ENCODE results near the gene ARL8A. TPM values are rescaled to one million over a fixed set of nuclear protein-coding genes. Genes with fewer than 3 reads are reported as not detected.

The ARL8A gene
- total RNA-seq, 1 donor from 2014 or later, result 51.9 TPM

GRCh38 chr1:202165942-202166843, 21.7 kb upstream of the ARL8A start:
- peaks cover 52% of the 10 kb centered on the region for H3K4me1 Mint-ChIP-seq
- no peak for DNase-seq
- H3K27me3 Mint-ChIP-seq, result no peaks in the 10 kb centered on the region
- peak overlapping the region; percentile 85 for H3K4me3 Mint-ChIP-seq
- H3K9me3 Mint-ChIP-seq, result no peaks in the 10 kb centered on the region
- H3K27ac Mint-ChIP-seq, result peak overlapping the region; percentile 97
- peaks cover 2% of the 10 kb centered on the region for H3K36me3 Mint-ChIP-seq (ENCODE audit: low read depth)
- intact Hi-C loops (cut with micrococcal nuclease), result loop anchor here (10.0 kb wide), 1 partner anchor 639 kb away; the partner anchor contains the start of gene KDM5B

GRCh38 chr1:202165267-202165941, 20.9 kb upstream of the ARL8A start:
- no peaks in the 10 kb centered on the region for H3K27me3 Mint-ChIP-seq
- no peaks in the 10 kb centered on the region for H3K9me3 Mint-ChIP-seq
- H3K27ac Mint-ChIP-seq, result peak overlapping the region; percentile 97
- DNase-seq, result peak; percentile 79
- H3K36me3 Mint-ChIP-seq (ENCODE audit: low read depth), result peaks cover 6% of the 10 kb centered on the region
- H3K4me3 Mint-ChIP-seq, result peak overlapping the region; percentile 85
- peaks cover 58% of the 10 kb centered on the region for H3K4me1 Mint-ChIP-seq
- intact Hi-C loops (cut with micrococcal nuclease), result loop anchor here (10.0 kb wide), 1 partner anchor 639 kb away; the partner anchor contains the start of gene KDM5B

GRCh38 chr1:202164271-202165037, 19.9 kb upstream of the ARL8A start:
- peak overlapping the region; percentile 97 for H3K27ac Mint-ChIP-seq
- H3K27me3 Mint-ChIP-seq, result no peaks in the 10 kb centered on the region
- intact Hi-C loops (cut with micrococcal nuclease), result loop anchor here (10.0 kb wide), 1 partner anchor 640 kb away; the partner anchor contains the start of gene KDM5B
- no peaks in the 10 kb centered on the region for H3K9me3 Mint-ChIP-seq
- peak overlapping the region; percentile 85 for H3K4me3 Mint-ChIP-seq
- DNase-seq, result peak; percentile 93
- H3K4me1 Mint-ChIP-seq, result peaks cover 61% of the 10 kb centered on the region
- peaks cover 14% of the 10 kb centered on the region for H3K36me3 Mint-ChIP-seq (ENCODE audit: low read depth)

- H3K27ac Mint-ChIP-seq, result peak overlapping the region; percentile 97
- intact Hi-C loops (cut with micrococcal nuclease), result loop anchor here (10.0 kb wide), 1 partner anchor 641 kb away; the partner anchor contains the start of gene KDM5B
- peaks cover 68% of the 10 kb centered on the region for H3K4me1 Mint-ChIP-seq
- no peaks in the 10 kb centered on the region for H3K27me3 Mint-ChIP-seq
- peak overlapping the region; percentile 99 for H3K4me3 Mint-ChIP-seq
- H3K9me3 Mint-ChIP-seq, result no peaks in the 10 kb centered on the region
- peaks cover 23% of the 10 kb centered on the region for H3K36me3 Mint-ChIP-seq (ENCODE audit: low read depth)
- peak; percentile 58 for DNase-seq
Measured at GRCh38 chr1:202163281-202164270, 19.0 kb upstream of the ARL8A start.

- Mint-ChIP-seq H3K4me1 (peaks cover 75% of the 10 kb centered on the region), H3K36me3 (ENCODE audit: low read depth) (peaks cover 30% of the 10 kb centered on the region), H3K27me3 (no peaks in the 10 kb centered on the region), H3K9me3 (no peaks in the 10 kb centered on the region), H3K4me3 (peak overlapping the region; percentile 99), H3K27ac (peak overlapping the region; percentile 97)
- intact Hi-C loops (cut with micrococcal nuclease), result loop anchor here (10.0 kb wide), 1 partner anchor 642 kb away; the partner anchor contains the start of gene KDM5B
- DNase-seq, result peak; percentile 74
Measured at GRCh38 chr1:202162418-202163280, 18.1 kb upstream of the ARL8A start.

- H3K9me3 Mint-ChIP-seq, result no peaks in the 10 kb centered on the region
- no peaks in the 10 kb centered on the region for H3K27me3 Mint-ChIP-seq
- peak; percentile 86 for DNase-seq
- H3K27ac Mint-ChIP-seq, result peak overlapping the region; percentile 97
- H3K4me3 Mint-ChIP-seq, result peak overlapping the region; percentile 99
- intact Hi-C loops (cut with micrococcal nuclease), result loop anchor here (10.0 kb wide), 1 partner anchor 643 kb away; the partner anchor contains the start of gene KDM5B
- H3K36me3 Mint-ChIP-seq (ENCODE audit: low read depth), result peaks cover 35% of the 10 kb centered on the region
- peaks cover 76% of the 10 kb centered on the region for H3K4me1 Mint-ChIP-seq
Measured at GRCh38 chr1:202162047-202162417, 17.5 kb upstream of the ARL8A start.

- Mint-ChIP-seq H3K36me3 (ENCODE audit: low read depth) (peaks cover 40% of the 10 kb centered on the region), H3K27ac (peak overlapping the region; percentile 97), H3K4me1 (peaks cover 71% of the 10 kb centered on the region), H3K9me3 (no peaks in the 10 kb centered on the region), H3K27me3 (no peaks in the 10 kb centered on the region), H3K4me3 (peak overlapping the region; percentile 99)
- peak; percentile 68 for DNase-seq
- intact Hi-C loops (cut with micrococcal nuclease), result loop anchor here (10.0 kb wide), 1 partner anchor 643 kb away; the partner anchor contains the start of gene KDM5B
Measured at GRCh38 chr1:202161151-202162046, 16.9 kb upstream of the ARL8A start.

- Mint-ChIP-seq H3K4me1 (peaks cover 71% of the 10 kb centered on the region), H3K9me3 (no peaks in the 10 kb centered on the region)
Measured at GRCh38 chr1:202160377-202160940, 15.9 kb upstream of the ARL8A start, which contains the start of gene PTPN7. Gene PTPN7 (minus strand): TSS chr1:202160602. CDS start chr1:202159402, 1,200 bp downstream.

GRCh38 chr1:202159534-202160371, 15.2 kb upstream of the ARL8A start:
- Mint-ChIP-seq H3K36me3 (ENCODE audit: low read depth) (peaks cover 56% of the 10 kb centered on the region), H3K9me3 (no peaks in the 10 kb centered on the region), H3K27me3 (no peaks in the 10 kb centered on the region), H3K4me1 (peaks cover 73% of the 10 kb centered on the region), H3K27ac (peak overlapping the region; percentile 97), H3K4me3 (peak overlapping the region; percentile 99)
- intact Hi-C loops (cut with micrococcal nuclease), result loop anchor here (1.0 to 10.0 kb wide), 2 partner anchors 14 to 645 kb away; partner anchors contain the start of gene KDM5B
- peak; percentile 90 for DNase-seq

More at GRCh38 chr1:202160377-202160940, 15.9 kb upstream of the ARL8A start, which contains the start of gene PTPN7:
- peak; percentile 89 for DNase-seq
- intact Hi-C loops (cut with micrococcal nuclease), result loop anchor here (1.0 to 10.0 kb wide), 2 partner anchors 15 to 644 kb away; partner anchors contain the start of gene KDM5B
- peak within 1 kb of the TSS; percentile 97 for H3K27ac Mint-ChIP-seq
- H3K4me3 Mint-ChIP-seq, result peak within 1 kb of the TSS; percentile 99
- H3K27me3 Mint-ChIP-seq, result no peaks in the 10 kb centered on the region
- peaks cover 49% of the 10 kb centered on the region for H3K36me3 Mint-ChIP-seq (ENCODE audit: low read depth)
